Fibroblast of mammary gland (primary cell): ENCODE data around the gene PDE4A.
A peak's percentile ranks its signal among the peaks of the same experiment; 100 is the strongest.

ENCODE experiments used
- DNase-seq: peaks from one replicate; pipeline ENCODE4 v3.0.0-alpha.2; 2010; ENCODE audit warnings: low read depth
- H3K4me3 ChIP-seq: 2 replicates; pipeline ENCODE4 v1.5.1; 2011; ENCODE audit warnings: low read depth, mild to moderate bottlenecking, low read length, moderate library complexity; ENCODE audit not compliant: control insufficient read depth
- TF ChIP-seq, protein P1 (sequence below): conservative IDR thresholded peaks from 2 replicates; pipeline ENCODE4 v1.5.1; 2011; ENCODE audit warnings: low read depth, low read length, inconsistent platforms; ENCODE audit not compliant: control insufficient read depth, insufficient read depth

The PDE4A gene

DNA sequence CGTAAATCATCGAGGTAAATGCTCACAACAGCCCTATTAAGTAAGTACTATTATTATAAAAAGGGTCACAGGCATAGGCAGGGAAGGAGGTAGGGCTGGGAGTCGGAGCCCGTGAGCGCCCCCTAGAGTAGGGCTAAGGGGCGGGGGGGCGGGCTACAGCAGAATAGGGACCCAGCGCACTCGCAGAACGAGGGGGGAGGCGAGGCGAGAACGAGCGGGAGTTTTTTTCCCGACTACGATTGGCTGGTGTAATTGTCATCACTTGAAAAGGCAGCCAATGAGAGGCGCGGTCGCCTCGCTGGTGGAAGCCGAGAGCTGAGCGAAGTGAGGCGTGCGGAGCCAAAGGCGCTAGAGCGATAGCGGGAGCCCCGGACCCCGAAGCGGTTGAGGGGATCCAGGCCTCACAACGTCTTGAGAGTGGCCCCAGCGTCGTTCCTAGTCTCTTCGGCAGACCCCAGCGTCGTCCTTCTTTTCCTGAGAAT, 58.6 kb downstream of the PDE4A start:
- peak; percentile 89 for DNase-seq
- H3K4me3 ChIP-seq: peak overlapping the region; percentile 30
- TF ChIP-seq, protein P1, sequence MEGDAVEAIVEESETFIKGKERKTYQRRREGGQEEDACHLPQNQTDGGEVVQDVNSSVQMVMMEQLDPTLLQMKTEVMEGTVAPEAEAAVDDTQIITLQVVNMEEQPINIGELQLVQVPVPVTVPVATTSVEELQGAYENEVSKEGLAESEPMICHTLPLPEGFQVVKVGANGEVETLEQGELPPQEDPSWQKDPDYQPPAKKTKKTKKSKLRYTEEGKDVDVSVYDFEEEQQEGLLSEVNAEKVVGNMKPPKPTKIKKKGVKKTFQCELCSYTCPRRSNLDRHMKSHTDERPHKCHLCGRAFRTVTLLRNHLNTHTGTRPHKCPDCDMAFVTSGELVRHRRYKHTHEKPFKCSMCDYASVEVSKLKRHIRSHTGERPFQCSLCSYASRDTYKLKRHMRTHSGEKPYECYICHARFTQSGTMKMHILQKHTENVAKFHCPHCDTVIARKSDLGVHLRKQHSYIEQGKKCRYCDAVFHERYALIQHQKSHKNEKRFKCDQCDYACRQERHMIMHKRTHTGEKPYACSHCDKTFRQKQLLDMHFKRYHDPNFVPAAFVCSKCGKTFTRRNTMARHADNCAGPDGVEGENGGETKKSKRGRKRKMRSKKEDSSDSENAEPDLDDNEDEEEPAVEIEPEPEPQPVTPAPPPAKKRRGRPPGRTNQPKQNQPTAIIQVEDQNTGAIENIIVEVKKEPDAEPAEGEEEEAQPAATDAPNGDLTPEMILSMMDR: peak; percentile 28

DNA sequence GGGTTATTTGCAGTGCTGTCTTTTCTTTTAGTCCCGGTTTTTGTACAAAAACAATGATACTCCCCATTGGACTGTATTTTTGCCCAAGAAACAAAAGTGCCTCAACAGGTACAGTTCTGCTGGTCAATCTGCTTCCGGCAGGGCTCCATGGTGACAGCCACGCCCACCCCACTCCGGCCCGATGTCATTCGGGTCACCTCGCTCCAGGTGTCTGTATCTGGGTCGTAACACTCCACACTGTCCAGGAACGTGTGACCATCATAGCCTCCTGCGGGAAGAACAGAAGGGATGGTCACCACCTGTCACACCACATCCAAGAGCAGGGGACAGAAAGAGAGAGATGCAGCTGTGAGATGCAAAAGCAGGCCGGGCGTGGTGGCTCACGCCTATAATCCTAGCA, 66.2 kb downstream of the PDE4A start:
- H3K4me3 ChIP-seq: no peak overlapping the region
- TF ChIP-seq, protein P1: no peak
- no peak for DNase-seq

DNA sequence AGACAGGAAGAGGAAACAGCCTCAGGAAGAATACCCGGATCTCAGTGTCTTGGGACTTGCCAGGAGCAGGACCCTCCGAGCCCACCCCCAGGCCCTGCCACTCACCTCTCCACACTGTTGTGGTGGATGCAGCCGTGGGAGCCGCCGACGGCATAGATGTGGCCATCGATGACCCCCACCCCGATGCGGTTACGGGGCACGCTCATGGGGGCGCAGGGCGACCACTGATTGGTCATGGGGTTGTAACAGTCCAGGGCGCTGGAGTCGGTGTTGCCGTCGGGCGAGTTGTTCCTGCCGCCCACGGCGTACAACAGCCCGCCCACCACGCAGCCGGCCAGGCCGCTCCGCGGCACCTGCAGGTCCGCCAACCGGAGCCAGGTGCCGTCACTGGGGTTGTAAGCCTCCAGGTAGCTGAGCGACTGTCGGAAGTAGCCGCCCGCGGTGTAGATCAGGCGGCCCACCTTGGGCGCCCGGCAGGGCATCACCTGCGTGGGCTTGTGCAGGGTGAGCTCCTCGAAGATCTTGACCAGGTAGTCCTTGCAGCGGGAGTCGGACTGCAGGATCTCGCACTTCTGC, 71.2 kb downstream of the PDE4A start:
- H3K4me3 ChIP-seq: no peak overlapping the region
- no peak for DNase-seq
- TF ChIP-seq, protein P1: no peak

DNA sequence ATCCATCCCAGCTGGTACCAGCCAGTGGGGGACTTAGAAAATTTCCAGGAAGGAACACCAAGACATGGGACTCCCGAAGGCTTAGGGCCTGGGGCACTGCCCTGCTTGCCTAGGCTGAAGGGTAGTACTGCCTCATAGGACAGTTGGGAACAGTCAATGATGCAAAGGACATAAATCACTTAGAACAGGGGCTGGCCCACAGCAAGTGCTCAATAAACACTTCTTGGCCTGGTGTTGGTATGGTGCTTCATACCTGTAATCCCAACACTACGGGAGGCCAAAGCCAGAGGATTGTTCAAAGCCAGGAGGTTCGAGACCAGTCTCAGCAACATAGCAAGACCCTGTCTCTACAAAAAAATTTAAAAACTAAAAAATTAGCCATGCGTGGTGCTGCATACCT, 77.0 kb downstream of the PDE4A start:
- no peak overlapping the region for H3K4me3 ChIP-seq
- TF ChIP-seq, protein P1: no peak
- no peak for DNase-seq

DNA sequence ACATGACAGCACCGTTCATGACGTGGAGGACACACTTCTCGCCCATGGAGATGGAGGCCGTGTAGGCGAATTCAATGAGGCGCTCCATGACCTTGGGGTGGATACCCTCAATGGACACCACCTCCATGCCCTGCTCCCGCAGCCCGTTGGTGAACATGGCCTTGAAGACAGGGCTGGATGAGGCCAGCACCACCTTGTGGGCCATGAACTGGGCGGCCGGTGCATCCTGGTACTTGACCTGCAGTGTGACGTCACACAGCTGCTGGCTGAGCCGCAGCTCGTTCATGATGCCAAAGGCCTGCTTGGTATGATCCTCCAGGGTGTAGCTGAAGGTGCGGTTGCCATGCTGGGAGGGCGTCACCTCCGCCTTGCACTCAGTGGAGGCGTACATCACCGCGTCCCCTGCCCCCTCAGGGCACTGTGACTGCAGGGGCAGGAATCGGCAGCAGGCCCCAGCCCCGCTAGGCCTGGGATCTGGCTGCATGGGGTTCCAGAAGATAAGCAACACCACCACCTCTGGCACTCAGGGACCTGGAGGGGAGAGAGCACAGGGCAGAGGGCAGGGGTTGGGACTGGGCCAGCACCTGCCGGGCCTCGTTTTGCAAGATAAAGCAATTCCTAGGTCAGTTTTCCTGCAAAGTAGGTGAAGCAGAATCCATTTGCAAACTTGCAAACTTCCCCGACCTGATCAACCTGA, 79.4 kb downstream of the PDE4A start:
- no peak overlapping the region for H3K4me3 ChIP-seq
- DNase-seq: no peak
- TF ChIP-seq, protein P1: no peak

DNA sequence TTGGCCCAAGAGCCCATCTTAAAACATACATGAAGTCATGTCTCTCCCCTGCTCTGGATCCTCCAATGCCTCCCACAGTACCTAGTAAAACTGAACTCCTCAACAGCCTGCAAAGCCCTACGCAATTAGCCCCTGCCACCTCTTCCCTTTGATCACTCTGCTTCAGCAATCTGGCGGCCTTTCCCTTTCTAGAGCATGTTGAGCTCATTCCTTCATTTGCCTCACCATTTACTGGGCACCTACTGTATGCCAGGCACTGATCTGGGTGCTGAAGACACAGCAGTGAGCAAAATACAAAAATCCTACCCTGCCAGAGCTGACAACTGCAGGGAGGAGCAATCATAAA, 79.9 kb downstream of the PDE4A start:
- no peak overlapping the region for H3K4me3 ChIP-seq
- DNase-seq: no peak
- TF ChIP-seq, protein P1: no peak

DNA sequence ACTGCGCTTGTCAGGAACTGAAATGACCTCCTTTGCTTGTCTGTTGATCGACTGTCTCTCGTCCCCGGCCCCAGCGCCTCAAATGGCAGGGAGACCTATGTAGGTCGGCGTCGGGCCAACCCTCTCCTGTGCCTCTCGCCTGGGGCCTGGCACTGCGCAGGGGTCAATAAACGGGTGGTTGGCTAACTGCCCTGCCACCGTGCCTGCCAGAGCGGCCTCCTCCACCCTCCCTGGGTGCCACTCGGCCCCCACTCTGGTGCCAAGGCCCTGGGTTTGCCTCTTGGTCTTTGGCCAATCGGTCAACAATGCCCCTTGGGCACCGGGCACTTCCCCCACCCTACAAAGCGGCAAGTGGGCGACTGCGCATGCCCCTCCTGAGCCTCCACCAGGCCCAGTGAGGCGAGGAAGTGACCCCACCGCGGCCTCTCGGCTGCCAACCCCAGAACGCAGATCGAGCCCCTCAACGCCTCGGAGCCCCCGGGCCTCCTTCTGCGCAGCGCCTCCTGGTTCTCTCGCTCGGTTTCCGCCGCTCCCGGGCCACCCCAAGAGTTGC, 81.7 kb downstream of the PDE4A start:
- DNase-seq: no peak
- TF ChIP-seq, protein P1: no peak

More for the DNA sequence above, 81.7 kb downstream of the PDE4A start:
- H3K4me3 ChIP-seq: peak overlapping the region; percentile 84
